RPMI7951 (cell line): ENCODE data around the gene KLF11. TPM values are rescaled to one million over a fixed set of nuclear protein-coding genes. Genes with fewer than 3 reads are reported as not detected.

ENCODE experiments used
- DNase-seq: peaks from one replicate; pipeline ENCODE4 v3.0.0-alpha.2; 2012; ENCODE audit warnings: low read depth
- total RNA-seq: library from RNA; depleted of rRNA; stranded (reverse); fragments of >200 nt; shearing (Covaris generic); gene quantifications from 2 replicates; pipeline ENCODE4 v1.2.3, GENCODE V29; 2014

Gene KLF11
- total RNA-seq, 1 experiment from 2014 or later = 3.0 TPM

GRCh38 chr2:10063566-10063965 lies 20.2 kb downstream of the KLF11 start:
- DNase-seq = no peak

GRCh38 chr2:10064932-10065772 lies 21.8 kb downstream of the KLF11 start:
- DNase-seq = no peak

GRCh38 chr2:10065773-10066055 lies 22.4 kb downstream of the KLF11 start:
- DNase-seq = no peak

- no peak for DNase-seq
Measured at GRCh38 chr2:10067330-10067729, 24.0 kb downstream of the KLF11 start.

GRCh38 chr2:10067881-10068280 lies 24.5 kb downstream of the KLF11 start:
- DNase-seq = no peak

- no peak for DNase-seq
Measured at GRCh38 chr2:10071176-10071575, 27.8 kb downstream of the KLF11 start.

- no peak for DNase-seq
Measured at GRCh38 chr2:10071595-10071994, 28.2 kb downstream of the KLF11 start.

GRCh38 chr2:10072656-10073480 lies 29.5 kb downstream of the KLF11 start:
- peak; percentile 80 for DNase-seq

- DNase-seq = no peak
Measured at GRCh38 chr2:10073706-10074105, 30.4 kb downstream of the KLF11 start.

- DNase-seq = no peak
Measured at GRCh38 chr2:10075101-10075500, 31.8 kb downstream of the KLF11 start.

GRCh38 chr2:10075571-10076209 lies 32.3 kb downstream of the KLF11 start:
- DNase-seq = no peak

GRCh38 chr2:10076511-10076910 lies 33.2 kb downstream of the KLF11 start:
- no peak for DNase-seq

GRCh38 chr2:10076988-10077527 lies 33.7 kb downstream of the KLF11 start:
- DNase-seq = no peak

- no peak for DNase-seq
Measured at GRCh38 chr2:10078001-10078400, 34.7 kb downstream of the KLF11 start.

GRCh38 chr2:10078704-10079265 lies 35.4 kb downstream of the KLF11 start:
- no peak for DNase-seq

GRCh38 chr2:10079266-10079869 lies 36.0 kb downstream of the KLF11 start:
- peak; percentile 71 for DNase-seq

GRCh38 chr2:10079870-10080535 lies 36.7 kb downstream of the KLF11 start, which contains the start of gene CYS1:
Gene CYS1, minus strand, starts transcription at chr2:10080411. Its CDS starts 188 bp downstream, at chr2:10080223.
- DNase-seq = no peak

- no peak for DNase-seq
Measured at GRCh38 chr2:10080536-10081304, 37.4 kb downstream of the KLF11 start.

GRCh38 chr2:10083046-10083445 lies 39.7 kb downstream of the KLF11 start:
- DNase-seq = no peak

GRCh38 chr2:10083692-10084211 lies 40.4 kb downstream of the KLF11 start:
- no peak for DNase-seq
